Uterus (tissue), 4 donors: ENCODE measurements around the gene IL6R. TPM values are rescaled to one million over a fixed set of nuclear protein-coding genes. Genes with fewer than 3 reads are reported as not detected.

Experiments
- DNase-seq, 2 donors: peaks; one replicate each; pipeline ENCODE4 v3.0.0-alpha.2; 2019 to 2020
- H3K27ac ChIP-seq, 2 donors: fragments of 200-600 bp; sonication (generic); 1 replicate in 1 of 2; 2 replicates in 1 of 2; pipeline ENCODE4 v1.5.1; 2016 to 2018
- H3K27me3 ChIP-seq, 2 donors: fragments of 200-600 bp; sonication (generic); one replicate each; pipeline ENCODE4 v1.5.1; 2018 to 2019; ENCODE audit warnings: control low read depth in 1 of 2
- H3K36me3 ChIP-seq, 2 donors: fragments of 200-600 bp; sonication (generic); one replicate each; pipeline ENCODE4 v1.5.1; 2019; ENCODE audit warnings: control low read depth in 1 of 2
- H3K4me1 ChIP-seq, 2 donors: fragments of 200-600 bp; sonication (generic); one replicate each; pipeline ENCODE4 v1.5.1; 2018 to 2019; ENCODE audit warnings: control low read depth in 1 of 2
- H3K4me3 ChIP-seq, 2 donors: fragments of 200-600 bp; sonication (generic); 1 replicate in 1 of 2; 2 replicates in 1 of 2; pipeline ENCODE4 v1.5.1; 2018 to 2019; ENCODE audit warnings: mild to moderate bottlenecking in 1 of 2
- H3K9me3 ChIP-seq, 2 donors: fragments of 200-600 bp; sonication (generic); one replicate each; pipeline ENCODE4 v1.5.1; 2019; ENCODE audit warnings: control low read depth in 1 of 2
- CTCF ChIP-seq, 4 experiments: fragments of 200-600 bp in 2 of 4; fragments of 450-650 bp in 2 of 4; sonication (generic) in 2 of 4; IDR thresholded peaks; one replicate each; pipeline ENCODE4 v1.5.1; 2016 to 2019; ENCODE audit warnings: antibody characterized with exemption in 4 of 4, mild to moderate bottlenecking in 2 of 4, moderate library complexity in 1 of 4
- POLR2A ChIP-seq, 2 donors: fragments of 450-650 bp; IDR thresholded peaks; one replicate each; pipeline ENCODE4 v1.6.1; 2016; ENCODE audit warnings: antibody characterized with exemption in 2 of 2, mild to moderate bottlenecking in 1 of 2, moderate library complexity in 1 of 2
- intact Hi-C: fragments of 100-400 bp; cut with DNase I; formaldehyde crosslinking; loops from one replicate; pipeline ENCODE4 v1.15.1; 2023; ENCODE audit warnings: low total_unique reads
- total RNA-seq, 4 donors: library from RNA; depleted of rRNA in 3 of 4; stranded (reverse); fragments of >200 nt in 3 of 4; gene quantifications; one replicate each; pipeline versions ENCODE4 v1.1.0 to v1.2.4, GENCODE V29; 2014 to 2023
- donor health status: DM: yes; HTN: yes; CAD: no.

Gene IL6R
- total RNA-seq, 4 donors from 2014 or later = 9.7 to 28.2 (median 17.1) TPM

GRCh38 chr1:154442006-154442740, 37.0 kb downstream of the IL6R start:
- Histone ChIP-seq H3K9me3 (no peaks in the 10 kb centered on the region), H3K27me3 (no peaks in the 10 kb centered on the region), H3K4me1 (peaks cover 0 to 6% of the 10 kb centered on the region in 2 donors), H3K4me3 (no peak overlapping the region), H3K27ac (peak overlapping the region; percentile 66 to 68), H3K36me3 (no peaks in the 10 kb centered on the region)
- DNase-seq = no peak
- intact Hi-C loops = no loop called here
- TF ChIP-seq POLR2A (IDR thresholded peaks at IDR 0.05) = no peak
- TF ChIP-seq CTCF (IDR thresholded peaks at IDR 0.05) = peak; percentile 20 to 36 (median 24)

GRCh38 chr1:154443274-154444013, 38.3 kb downstream of the IL6R start:
- no peak for DNase-seq
- Histone ChIP-seq H3K4me1 (peaks cover 0 to 6% of the 10 kb centered on the region in 2 donors), H3K27ac (peak overlapping the region; percentile 66 to 68), H3K9me3 (no peaks in the 10 kb centered on the region), H3K4me3 (no peak overlapping the region), H3K27me3 (no peaks in the 10 kb centered on the region), H3K36me3 (no peaks in the 10 kb centered on the region)
- no peak for TF ChIP-seq CTCF (IDR thresholded peaks at IDR 0.05)
- intact Hi-C loops = no loop called here

GRCh38 chr1:154445040-154445472, 39.9 kb downstream of the IL6R start:
- DNase-seq = no peak
- no peak overlapping the region for H3K4me3 ChIP-seq
- H3K36me3 ChIP-seq = no peaks in the 10 kb centered on the region
- no peaks in the 10 kb centered on the region for H3K9me3 ChIP-seq
- H3K27ac ChIP-seq = peak overlapping the region in 1 of 2 donors; percentile 82
- no peaks in the 10 kb centered on the region for H3K27me3 ChIP-seq
- intact Hi-C loops = no loop called here
- H3K4me1 ChIP-seq = peaks cover 0 to 6% of the 10 kb centered on the region in 2 donors
- TF ChIP-seq CTCF (IDR thresholded peaks at IDR 0.05) = no peak
- no peak for TF ChIP-seq POLR2A (IDR thresholded peaks at IDR 0.05)

- Histone ChIP-seq H3K4me1 (peaks cover 0 to 6% of the 10 kb centered on the region in 2 donors), H3K4me3 (no peak overlapping the region), H3K27ac (peak overlapping the region; percentile 63 to 82), H3K27me3 (no peaks in the 10 kb centered on the region), H3K36me3 (no peaks in the 10 kb centered on the region), H3K9me3 (no peaks in the 10 kb centered on the region)
- peak in 1 of 2 donors; percentile 61 for DNase-seq
- TF ChIP-seq CTCF (IDR thresholded peaks at IDR 0.05) = no peak
- TF ChIP-seq POLR2A (IDR thresholded peaks at IDR 0.05) = no peak
- intact Hi-C loops = no loop called here
Measured at GRCh38 chr1:154446292-154446691, 41.1 kb downstream of the IL6R start.

GRCh38 chr1:154446789-154447188, 41.6 kb downstream of the IL6R start:
- H3K4me3 ChIP-seq = no peak overlapping the region
- no peaks in the 10 kb centered on the region for H3K27me3 ChIP-seq
- no peak for DNase-seq
- intact Hi-C loops = no loop called here
- H3K9me3 ChIP-seq = no peaks in the 10 kb centered on the region
- H3K27ac ChIP-seq = peak overlapping the region; percentile 63 to 82
- TF ChIP-seq POLR2A (IDR thresholded peaks at IDR 0.05) (no peak), CTCF (IDR thresholded peaks at IDR 0.05) (no peak)
- H3K4me1 ChIP-seq = peaks cover 0 to 6% of the 10 kb centered on the region in 2 donors
- no peaks in the 10 kb centered on the region for H3K36me3 ChIP-seq
